ENCODE data around the gene RBBP4.
"Not testable (repeated sequence)": the region's sequence is repeated elsewhere in the genome, so short reads cannot be mapped to it uniquely, and the experiment has no call there.

Gene RBBP4

DNA sequence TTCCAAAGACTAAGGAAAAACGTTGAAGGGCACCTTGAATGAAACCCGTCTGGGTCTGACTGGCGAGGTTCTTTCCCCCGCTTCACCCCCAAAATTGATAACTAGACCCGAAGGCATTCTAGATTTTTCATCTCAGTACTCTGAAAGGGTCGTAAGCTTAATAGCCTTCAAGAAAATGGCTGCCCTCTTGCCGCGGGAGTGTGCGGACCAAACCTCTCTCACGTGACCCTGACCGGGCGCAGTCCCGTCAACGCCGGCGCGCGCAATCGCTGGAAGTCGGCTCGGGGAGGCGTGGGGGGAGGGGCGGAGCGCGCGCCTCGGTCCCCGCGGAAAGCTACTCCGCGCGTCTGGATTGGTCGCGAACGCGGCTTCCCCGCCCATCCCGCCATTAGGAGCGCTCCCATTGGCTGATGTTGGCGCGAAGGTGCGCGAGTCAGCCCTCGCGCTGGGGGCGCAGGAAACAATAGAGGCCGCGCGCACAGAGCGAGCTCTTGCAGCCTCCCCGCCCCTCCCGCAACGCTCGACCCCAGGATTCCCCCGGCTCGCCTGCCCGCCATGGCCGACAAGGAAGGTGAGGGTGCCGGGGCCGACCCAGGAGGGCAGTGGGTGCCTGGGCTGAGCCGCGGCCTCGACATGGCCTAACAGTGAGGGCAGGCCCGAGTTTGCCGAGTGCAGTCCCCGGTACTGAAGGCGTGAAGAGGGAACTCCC, at the start of gene RBBP4:
Gene RBBP4, plus strand, starts transcription at position 457 of the 709 bp plus-strand sequence. Its CDS starts 99 bp downstream, at position 556.
- no peak for FAIRE-seq

DNA sequence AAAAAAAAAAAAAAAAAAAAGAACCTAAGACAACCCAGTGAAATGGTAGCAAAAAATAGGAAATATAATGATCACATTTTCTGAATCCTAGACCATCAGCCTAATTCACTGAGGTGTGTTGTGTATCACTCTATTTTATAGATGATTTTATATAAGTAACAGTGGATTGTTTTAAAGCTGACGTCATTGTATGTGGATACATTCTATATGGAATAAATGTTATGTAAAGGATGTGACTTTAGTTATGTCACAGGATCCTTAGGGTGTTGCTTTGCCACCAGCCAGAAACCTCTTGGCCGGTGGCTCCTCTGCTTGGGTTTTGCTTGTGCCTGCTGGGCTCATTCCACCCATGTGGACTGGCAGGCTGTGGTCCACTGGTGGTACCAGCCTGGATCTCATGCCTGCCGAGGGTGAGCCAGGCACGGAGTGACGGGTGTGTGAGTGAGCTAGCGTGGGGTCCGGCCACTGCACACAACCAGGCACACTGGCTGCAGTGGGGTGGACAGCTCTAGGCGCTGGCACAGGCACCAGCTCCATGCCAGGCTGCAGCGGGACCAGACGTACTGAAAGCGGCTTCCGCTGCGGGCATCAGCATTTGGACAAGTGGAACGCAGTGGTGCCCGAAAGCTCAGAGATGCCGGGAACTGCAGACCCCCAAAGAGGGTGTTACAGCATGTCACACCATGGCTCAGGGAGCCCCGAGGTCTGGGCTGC, 45.1 kb upstream of the RBBP4 start:
- no peak for FAIRE-seq

DNA sequence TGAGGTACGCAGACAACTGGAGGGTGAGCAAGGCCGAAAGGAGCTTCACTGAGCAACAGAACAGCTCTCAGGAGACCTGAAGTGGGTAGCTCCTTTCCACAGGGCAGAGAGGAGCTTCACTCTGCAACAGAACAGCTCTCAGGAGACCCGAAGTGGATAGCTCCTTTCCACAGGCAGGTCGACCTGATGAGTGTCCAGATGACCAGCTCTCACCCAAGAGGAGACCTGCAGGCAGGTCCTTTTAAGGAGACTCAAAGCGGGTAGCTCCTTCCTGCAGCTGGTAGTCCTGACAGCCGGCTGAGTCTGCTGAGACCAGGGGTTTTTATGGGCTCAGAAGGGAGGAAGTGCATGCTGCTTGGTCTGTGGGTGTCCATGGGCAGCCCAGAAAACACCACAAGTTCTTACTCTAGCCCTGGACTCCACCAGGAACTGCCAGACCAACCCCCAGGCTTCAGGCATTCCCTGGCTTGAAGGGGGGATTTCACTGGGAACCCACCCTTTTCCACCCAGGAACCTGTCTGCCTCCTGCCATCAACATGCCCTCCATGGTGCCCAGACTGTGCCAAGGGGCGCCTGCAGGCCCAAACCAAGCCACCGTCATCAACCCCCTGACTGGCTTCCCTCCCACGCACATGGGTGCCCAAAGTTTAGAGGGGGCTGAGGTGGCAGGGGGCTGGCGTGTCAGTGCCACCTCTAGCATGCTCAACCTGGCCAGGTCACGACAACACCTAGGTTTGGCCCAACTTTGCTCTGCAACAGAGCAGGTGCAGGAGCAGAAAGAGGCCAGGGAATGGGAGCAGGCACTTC, 44.2 kb upstream of the RBBP4 start:
- FAIRE-seq: no peak

DNA sequence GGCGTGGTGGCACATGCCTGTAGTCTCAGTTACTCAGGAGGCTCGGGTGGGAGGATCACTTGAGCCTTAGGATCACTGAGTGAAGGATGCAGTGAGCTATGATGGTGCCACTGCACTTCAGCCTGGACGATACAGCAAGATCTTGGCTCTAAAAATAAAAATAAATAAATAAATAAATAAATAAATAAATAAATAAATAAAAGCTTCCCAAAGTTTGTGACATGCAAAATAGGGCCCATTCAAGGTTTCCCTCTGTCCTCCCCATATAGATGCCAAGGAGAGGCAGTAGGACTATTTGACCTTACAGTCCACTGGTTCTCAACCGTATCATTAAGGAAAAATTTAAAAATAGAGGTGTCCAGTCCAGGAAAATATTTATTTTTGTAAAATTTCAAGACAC, 41.8 kb upstream of the RBBP4 start:
- no peak for FAIRE-seq

DNA sequence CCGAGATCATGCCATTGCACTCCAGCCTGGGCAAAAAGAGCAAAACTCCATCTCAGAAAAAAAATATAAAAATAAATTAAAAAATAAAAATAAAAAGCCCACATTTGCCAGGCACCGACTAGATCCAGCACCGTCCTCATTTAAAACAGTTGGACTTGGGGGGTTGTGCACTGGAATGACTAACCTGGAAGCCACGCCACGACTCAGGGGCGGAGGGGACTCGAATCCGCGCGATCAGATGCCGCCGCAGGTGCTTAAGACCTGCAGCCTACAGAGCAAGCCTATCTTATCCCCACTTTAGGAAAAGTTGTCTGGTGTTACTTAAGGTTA, 39.2 kb upstream of the RBBP4 start:
- no peak for FAIRE-seq

DNA sequence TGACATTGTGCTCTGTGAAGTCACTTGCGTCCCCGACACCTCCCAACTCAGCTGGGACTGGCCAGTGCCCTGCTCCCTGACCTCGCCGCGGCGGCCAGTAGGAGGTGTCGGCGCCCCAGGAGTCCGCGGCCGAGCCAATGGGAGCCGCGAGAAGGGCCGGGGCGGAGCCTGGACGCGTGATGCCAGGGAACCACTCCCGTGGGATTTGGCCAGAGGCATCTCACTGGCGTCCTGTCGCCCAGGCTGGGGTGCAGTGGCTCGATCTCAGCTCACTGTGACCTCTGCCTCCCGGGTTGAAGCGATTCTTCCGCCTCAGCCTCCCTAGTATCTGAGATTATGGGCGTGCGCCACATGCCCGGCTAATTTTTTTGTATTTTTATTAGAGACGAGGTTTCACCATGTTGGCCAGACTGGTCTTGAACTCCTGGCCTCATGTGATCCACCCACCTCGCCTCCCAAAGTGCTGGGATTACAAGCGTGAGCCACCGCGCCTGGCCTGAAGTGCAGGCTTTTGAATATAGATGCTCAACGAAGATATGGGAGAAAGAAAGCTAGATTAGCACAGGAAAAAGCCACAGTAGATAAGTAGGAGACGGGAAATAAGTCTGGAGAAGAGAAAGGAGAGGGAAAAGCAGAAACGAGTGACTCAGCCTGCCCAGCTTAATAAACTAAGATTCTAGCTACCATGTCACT, 38.7 kb upstream of the RBBP4 start:
- no peak for FAIRE-seq

DNA sequence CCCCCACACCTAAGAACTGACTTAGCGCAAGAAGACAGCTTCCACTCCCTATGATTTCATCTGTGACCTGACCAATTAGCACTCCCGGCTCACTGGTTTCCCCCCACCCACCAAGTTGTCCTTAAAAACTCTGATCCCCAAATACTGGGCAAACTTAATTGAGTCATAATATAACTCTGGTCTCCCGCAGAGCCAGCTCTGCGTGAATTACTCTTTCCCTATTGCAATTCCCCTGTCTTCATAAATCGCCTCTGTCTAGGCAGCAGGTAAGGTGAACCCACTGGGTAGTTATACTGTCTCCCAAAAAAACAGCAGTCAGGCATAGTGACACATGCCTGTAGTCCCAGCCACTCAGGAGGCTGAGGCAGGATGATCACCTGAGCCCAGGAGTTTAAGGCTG, 37.5 kb upstream of the RBBP4 start:
- FAIRE-seq: no peak

DNA sequence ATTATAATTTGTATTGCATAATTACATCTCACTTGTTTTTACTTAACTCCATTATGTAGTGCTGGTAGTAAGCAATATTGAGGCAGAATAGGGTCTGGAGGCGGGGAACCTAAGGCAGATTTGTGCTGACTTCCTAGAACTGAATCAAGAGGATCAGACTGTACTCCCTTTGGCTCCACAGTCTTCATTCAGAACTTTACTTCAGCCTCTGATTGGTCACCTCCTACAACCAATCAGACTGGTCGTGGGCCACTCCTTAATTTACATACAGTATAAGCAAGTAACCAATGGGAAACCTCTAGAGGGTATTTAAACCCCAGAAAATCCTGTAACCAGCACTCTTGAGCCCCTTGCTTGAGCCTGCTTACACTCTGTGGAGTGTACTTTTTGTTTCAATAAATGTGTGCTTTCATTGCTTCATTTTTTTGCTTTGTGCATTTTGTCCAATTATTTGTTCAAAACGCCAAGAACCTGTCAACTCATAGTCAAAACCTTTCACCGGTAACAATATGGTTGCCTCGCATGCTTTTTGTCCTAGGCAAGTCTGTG, 32.3 kb upstream of the RBBP4 start:
- no peak for FAIRE-seq

DNA sequence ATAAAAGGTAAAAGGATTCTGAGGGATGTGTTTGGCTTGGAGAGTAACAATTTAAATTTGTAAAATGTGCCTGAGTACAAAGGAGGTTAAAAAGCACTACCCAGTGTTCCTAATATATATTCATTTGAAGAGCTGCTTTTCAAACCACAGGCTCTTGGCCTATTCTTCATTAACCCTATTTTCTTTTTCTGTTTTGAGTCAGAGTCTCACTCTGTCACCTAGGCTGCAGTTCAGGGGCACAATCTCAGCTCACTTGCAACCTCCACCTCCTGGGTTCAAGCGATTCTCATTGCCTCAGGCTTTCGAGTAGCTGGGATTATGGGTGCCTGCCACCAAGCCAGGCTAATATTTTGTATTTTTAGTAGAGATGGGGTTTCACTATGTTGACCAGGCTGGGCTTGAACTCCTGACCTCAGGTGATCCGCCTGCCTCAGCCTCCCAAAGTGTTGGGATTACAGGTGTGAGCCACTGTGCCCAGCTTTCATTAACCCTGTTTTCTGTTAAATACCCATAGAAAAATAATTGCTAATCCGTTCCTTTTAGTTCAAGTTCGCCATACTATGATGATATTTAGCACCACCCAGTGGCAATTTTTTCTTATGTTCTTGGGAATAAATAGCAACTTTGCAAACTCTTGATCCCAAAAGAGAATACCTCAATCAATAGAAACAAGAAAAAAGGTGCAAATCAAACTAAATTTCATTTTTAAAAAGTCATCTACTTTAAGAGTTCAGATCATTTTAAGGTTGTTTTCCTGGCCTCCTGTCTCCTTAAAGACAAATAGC, 31.1 kb upstream of the RBBP4 start:
- no peak for FAIRE-seq

DNA sequence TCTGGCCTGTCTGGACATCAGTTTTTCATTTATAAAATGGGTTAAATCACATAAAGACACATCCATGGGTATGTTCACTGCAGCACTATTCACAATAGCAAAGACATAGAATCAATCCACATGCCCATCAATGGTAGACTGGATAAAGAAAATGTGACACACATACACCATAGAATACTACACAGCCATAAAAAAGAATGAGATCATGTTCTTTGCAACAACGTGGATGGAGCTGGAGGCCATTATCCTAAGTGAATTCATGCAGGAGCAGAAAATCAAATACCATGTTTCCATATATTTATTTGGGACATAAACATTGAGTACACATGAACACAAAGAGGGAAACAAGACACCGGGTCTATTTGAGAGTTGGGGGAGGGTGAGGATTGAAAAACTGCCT, 28.8 kb upstream of the RBBP4 start:
- FAIRE-seq: no peak

DNA sequence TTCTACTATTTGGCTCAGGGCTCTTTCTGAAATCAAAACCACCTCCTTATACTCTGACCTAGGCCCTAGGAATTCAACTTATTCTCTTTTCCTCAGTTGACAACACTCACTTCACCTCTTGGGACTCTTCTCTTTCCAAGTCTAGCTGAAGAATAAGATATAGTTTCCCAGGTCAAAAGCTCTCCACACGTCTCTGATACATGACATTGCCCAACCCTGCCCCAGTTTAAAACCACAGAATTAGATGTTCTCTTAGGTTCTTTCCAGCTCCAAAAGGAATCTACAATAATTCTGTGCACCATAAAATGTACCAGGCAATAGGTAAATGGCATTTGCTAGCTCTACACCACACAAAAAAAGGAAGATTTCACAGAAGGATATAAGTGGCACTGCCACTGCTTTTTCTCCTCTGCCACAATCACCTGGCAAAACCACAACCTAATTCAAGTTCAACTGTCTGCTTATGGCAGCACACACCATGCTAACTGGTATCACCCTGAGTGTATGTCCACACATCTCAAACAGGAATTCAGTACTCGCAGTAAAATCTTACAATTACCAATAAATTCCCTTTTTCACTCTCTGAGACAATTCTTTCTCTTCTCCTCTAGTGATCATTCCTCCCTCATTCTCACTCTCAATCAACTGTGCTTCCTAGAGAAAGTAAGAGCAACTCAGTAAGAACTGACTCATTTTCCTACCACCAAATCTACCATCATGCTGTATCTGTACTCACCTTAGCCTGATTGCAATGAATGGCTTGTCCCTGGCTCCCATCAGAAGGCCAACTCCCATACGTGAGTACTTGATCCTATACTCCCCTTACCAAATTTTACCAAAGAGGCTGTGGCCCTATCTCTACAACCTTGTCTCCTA, 28.0 kb upstream of the RBBP4 start:
- no peak for FAIRE-seq

DNA sequence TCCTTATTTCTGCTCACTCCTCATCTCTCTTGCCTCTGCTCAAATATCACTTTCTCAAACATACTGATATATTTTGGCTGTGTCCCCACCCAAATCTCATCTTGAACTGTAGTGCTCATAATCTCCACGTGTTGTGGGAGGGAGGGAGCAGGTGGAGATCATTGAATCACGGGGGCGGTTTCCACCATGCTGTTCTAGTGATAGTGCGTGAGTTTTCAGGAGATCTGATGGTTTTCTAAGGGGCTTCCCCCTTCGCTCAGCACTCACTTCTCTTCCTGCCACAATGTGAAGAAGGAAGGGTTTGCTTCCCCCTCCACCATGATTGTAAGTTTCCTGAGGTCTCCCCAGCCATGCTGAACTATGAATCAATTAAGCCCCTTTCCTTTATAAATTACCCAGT, 27.2 kb upstream of the RBBP4 start:
- no peak for FAIRE-seq

DNA sequence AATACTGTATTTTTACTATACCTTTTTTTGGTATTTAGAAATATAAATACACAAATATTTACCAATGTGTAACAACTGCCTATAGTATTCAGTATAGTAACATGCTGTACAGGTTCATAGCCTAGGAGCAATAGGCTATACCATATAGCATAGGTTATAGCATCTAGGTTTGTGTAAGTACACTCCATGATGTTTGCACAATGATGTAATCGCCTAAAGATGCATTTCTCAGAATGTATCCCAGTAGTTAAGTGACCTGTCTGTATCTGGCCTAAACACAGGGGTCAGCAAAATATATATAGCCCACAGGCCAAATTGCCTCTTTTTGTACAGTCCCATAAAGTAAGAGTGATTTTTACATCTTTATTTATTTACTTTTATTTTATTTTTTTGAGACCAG, 24.8 kb upstream of the RBBP4 start:
- no peak for FAIRE-seq

DNA sequence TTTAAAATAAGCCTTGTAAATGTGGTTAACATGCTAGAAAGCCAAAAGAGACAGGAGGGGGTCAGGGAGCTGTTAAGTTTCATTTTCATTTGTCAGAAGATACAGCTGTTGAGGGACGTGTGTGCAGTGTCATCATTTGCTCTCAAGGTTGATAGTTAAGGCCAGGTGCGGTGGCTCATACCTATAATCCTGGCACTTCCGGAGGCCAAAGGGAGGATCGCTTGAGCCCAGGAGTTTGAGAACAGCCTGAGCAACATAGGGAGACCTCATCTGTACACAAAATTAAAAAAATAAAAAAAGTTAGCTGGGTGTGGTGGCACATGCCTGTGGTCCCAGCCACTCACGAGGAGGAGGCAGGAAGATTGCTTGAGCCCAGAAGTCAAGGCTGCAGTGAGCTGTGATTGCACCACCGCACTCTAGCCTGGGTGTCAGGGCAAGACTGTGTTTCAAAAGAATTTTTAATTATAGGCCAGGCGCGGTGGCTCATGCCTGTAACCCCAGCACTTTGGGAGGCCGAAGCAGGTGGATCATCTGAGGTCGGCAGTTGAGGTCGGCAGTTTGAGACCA, 23.3 kb upstream of the RBBP4 start:
- FAIRE-seq: no peak

DNA sequence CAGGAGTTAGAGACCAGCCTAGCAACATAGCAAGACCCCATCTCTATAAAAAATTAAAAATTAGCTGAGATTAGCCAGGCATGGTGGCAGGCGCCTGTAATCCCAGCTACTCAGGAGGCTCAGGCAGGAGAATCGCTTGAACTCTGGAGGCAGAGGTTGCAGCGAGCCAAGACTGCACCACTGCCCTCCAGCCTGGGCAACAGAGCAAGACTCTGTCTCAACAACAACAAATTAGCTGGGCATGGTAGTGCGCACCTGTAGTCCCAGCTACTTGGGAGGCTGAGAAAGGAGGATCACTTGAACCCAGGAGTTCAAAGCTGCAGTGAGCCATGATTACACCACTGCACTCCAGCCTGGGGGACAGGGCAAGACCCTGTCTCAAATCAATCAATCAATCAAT, 20.8 kb upstream of the RBBP4 start:
- not testable (repeated sequence) for FAIRE-seq

DNA sequence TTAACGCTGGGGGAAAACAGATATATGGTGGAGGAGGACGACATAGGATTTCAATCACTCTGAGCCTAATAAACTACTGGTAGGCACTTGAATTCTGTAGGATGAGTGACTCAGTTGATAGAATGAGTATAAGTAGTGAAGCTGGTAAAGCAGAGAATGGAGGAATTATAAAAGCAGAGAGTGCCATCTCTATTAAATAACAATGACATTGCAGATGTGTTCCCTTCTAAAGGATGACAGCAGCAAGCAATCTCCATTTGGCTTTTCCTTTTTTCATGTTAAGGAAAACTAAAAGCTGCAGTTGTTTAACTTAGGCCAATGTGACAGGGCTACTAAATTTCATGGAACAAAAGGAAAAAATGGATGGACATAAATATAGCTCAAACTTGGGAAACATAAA, 18.2 kb upstream of the RBBP4 start:
- FAIRE-seq: no peak

DNA sequence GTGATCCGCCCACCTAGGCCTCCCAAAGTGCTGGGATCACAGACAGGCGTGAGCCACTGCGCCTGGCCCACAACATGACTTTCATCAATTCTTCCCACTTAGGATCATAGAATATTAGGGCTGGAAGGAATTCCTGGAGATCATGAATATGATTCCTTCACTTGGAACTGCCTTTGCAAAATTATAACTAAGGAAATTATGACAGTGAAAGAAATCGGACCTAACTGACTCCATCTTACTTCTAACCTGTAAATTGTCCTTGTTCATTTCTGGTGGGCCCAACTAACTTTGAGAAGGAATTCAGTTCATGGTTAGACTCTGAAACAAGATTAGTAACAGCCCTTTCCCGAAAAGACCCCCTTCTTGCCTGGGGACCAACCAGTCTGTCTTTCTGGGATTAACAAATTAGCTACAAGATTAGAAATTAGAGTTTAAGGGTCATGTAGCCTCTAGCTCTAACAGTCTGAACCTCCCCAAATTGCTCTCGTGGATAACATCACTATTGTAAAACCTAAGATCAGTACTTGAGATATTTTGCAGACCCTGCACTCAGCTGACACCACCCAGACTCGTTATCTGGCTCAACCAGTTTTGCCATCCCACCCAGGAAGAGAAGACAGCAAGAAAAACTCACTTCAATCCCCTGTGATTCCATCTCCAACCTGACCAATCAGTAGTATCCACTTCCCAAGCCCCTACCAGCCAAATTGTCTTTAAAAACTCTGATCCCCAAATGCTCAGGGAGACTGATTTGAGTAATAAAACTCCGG, 15.3 kb upstream of the RBBP4 start:
- FAIRE-seq: no peak

DNA sequence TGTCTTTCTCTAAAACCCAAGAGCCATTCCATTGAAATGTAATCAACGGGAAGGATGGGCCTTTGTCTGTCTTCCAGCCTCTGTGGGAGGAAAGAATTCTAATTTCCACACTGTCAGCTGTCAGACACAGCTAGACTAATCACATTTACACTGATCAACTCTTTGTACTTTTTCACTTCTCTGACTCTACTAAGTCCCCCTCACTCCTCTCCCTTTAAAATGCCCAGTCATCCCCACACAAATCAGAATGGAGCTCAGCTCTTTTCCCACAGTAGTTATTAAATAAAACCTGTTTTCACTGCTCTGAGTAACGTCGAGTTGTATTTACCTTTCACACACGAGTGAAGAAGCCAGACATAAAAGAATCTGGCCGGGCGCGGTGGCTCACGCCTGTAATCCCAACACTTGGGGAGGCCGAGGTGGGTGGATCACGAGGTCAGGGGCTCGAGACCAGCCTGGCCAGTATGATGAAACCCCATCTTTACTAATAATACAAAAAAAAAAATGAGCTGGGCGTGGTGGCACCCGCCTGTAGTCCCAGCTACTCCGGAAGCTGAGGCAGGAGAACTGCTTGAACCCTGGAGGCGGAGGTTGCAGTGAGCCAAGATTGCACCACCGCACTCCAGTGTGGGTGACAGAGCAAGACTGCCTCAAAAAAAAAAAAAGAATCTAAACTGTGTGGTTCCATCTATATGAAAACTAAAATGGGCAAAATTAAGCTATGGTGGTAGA, 13.9 kb upstream of the RBBP4 start:
- FAIRE-seq: no peak

DNA sequence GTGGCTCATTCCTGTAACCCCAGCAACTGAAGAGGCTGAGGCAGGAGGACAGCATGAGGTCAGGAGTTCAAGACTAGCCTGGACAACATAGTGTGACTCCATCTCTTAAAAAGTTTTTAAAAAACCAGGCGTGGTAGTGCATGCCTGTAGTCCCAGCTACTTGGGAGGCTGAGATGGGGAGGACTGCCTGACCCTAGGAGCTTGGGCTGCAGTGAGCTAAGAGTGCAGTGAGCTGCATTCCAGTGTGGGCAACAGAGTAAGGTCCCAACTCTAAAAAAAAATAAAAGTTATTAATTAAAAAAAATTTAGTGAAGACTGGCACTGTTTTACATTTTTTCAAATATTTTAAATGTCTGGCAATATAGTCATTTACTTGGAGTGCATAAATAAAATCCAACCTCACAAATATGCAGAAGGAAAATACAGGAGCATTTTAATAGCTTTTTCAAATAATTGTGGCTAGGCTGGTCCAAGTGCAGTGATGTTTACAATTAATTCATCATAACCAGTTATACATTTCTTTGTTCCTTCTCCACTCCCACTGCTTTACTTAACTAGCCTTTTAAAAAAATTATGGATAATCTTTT, 11.4 kb upstream of the RBBP4 start:
- no peak for FAIRE-seq

Measured in colon (tissue), 2 donors.